GM12864 (cell line): ENCODE data around the gene TRAFD1.
"Not testable (repeated sequence)": the region's sequence is repeated elsewhere in the genome, so short reads cannot be mapped to it uniquely, and the experiment has no call there.

Experiments
- DNase-seq: peaks from one replicate; pipeline ENCODE4 v3.0.0-alpha.2; 2011; ENCODE audit warnings: low read depth
- H3K4me3 ChIP-seq: 2 replicates; pipeline ENCODE4 v1.5.1; 2011; ENCODE audit warnings: mild to moderate bottlenecking, low read depth, low read length, control low read depth
- CTCF ChIP-seq: IDR thresholded peaks from 2 replicates; pipeline ENCODE4 v1.5.1; 2011; ENCODE audit warnings: low read depth, mild to moderate bottlenecking, moderate library complexity, low read length, control low read depth, inconsistent platforms; ENCODE audit errors: missing control alignments

The TRAFD1 gene

DNA sequence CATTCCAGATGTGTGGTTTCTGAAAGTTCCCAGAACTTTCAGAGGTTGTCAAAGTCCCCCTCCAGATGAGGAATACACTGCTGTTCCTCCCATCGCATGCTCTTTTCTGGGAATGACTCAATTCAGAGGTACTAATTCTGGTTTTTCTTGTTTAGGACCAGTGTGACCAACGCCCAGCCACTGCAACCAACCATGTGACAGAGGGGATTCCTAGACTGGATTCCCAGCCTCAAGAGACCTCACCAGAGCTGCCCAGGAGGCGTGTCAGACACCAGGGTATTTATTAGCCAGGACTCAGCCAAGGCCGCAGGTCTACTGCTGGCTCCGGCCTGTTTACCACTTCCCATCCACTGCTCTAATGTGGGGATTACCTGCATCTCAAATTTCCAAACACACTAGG lies 24.2 kb downstream of the TRAFD1 start:
- H3K4me3 ChIP-seq: no peak overlapping the region
- no peak for DNase-seq
- no peak for TF ChIP-seq CTCF

- no peak for TF ChIP-seq CTCF
- no peak for DNase-seq
- H3K4me3 ChIP-seq: no peak overlapping the region
Measured at GRCh38 chr12:112151766-112152541, 26.6 kb downstream of the TRAFD1 start.

GRCh38 chr12:112153181-112153892 lies 28.0 kb downstream of the TRAFD1 start:
- TF ChIP-seq CTCF: no peak
- DNase-seq: no peak
- H3K4me3 ChIP-seq: no peak overlapping the region

GRCh38 chr12:112153893-112154219 lies 28.5 kb downstream of the TRAFD1 start:
- no peak for DNase-seq
- no peak for TF ChIP-seq CTCF
- no peak overlapping the region for H3K4me3 ChIP-seq

GRCh38 chr12:112158461-112159145 lies 33.2 kb downstream of the TRAFD1 start:
- not testable (repeated sequence) for H3K4me3 ChIP-seq, DNase-seq

DNA sequence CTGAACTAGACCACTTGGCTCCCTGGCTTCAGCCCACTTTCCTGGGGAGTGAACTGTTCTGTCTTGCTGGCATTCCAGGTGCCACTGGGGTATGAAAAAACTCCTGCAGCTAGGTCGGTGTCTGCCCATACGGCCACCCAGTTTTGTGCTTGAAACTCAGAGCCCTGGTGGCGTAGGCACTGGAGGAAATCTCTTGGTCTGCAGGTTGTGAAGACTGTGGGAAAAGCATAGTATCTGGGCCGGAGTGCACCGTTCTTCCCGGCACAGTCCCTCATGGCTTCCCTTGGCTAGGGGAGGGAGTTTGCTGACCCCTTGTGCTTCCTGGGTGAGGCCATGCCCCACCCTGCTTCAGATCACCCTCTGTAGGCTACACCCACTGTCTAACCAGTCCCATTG lies 33.8 kb downstream of the TRAFD1 start:
- no peak for DNase-seq
- no peak for TF ChIP-seq CTCF
- no peak overlapping the region for H3K4me3 ChIP-seq

- H3K4me3 ChIP-seq: no peak overlapping the region
- no peak for DNase-seq
- no peak for TF ChIP-seq CTCF
Measured at GRCh38 chr12:112160611-112161010, 35.3 kb downstream of the TRAFD1 start.
